Trophoblast cell (in vitro differentiated cells and primary cell): ENCODE data around the gene NSD1.

ENCODE experiments used
- DNase-seq, 2 donors: peaks; one replicate each; pipeline ENCODE4 v3.0.0-alpha.2; 2016
- H2AFZ ChIP-seq: 2 replicates; pipeline ENCODE4 v1.6.1; 2013; ENCODE audit warnings: low read length, moderate library complexity, mild to moderate bottlenecking; ENCODE audit not compliant: insufficient read depth, poor library complexity
- H2AK5ac ChIP-seq: 2 replicates; pipeline ENCODE4 v1.6.1; 2013; ENCODE audit warnings: mild to moderate bottlenecking, low read length
- H2BK120ac ChIP-seq: 2 replicates; pipeline ENCODE4 v1.6.1; 2013; ENCODE audit warnings: low read length, mild to moderate bottlenecking, moderate library complexity; ENCODE audit not compliant: insufficient read depth, poor library complexity
- H2BK12ac ChIP-seq: 2 replicates; pipeline ENCODE4 v1.6.1; 2013; ENCODE audit warnings: mild to moderate bottlenecking, low read length, moderate library complexity
- H2BK5ac ChIP-seq: 2 replicates; pipeline ENCODE4 v1.6.1; 2013; ENCODE audit warnings: low read length, low read depth, moderate library complexity, mild to moderate bottlenecking; ENCODE audit not compliant: poor library complexity
- H3K14ac ChIP-seq: 2 replicates; pipeline ENCODE4 v1.6.1; 2013; ENCODE audit warnings: mild to moderate bottlenecking, low read length
- H3K18ac ChIP-seq: 2 replicates; pipeline ENCODE4 v1.6.1; 2013; ENCODE audit warnings: mild to moderate bottlenecking, low read length
- H3K23ac ChIP-seq: 2 replicates; pipeline ENCODE4 v1.6.1; 2013; ENCODE audit warnings: low read length
- H3K27ac ChIP-seq: 2 replicates; pipeline ENCODE4 v1.5.1; 2013; ENCODE audit warnings: low read depth, mild to moderate bottlenecking, inconsistent platforms, low read length, moderate library complexity
- H3K27me3 ChIP-seq: 2 replicates; pipeline ENCODE4 v1.6.1; 2013; ENCODE audit warnings: inconsistent platforms, mild to moderate bottlenecking, low read length, moderate library complexity; ENCODE audit not compliant: insufficient read depth
- H3K36me3 ChIP-seq, 2 experiments: 1 replicate in 1 of 2; 2 replicates in 1 of 2; pipeline ENCODE4 v1.6.1; 2013; ENCODE audit warnings: low read length in 2 of 2, mild to moderate bottlenecking in 2 of 2, moderate library complexity in 1 of 2; ENCODE audit not compliant: insufficient read depth in 2 of 2, control insufficient read depth in 1 of 2
- H3K4ac ChIP-seq: 2 replicates; pipeline ENCODE4 v1.6.1; 2013; ENCODE audit warnings: low read depth, mild to moderate bottlenecking, low read length, moderate library complexity
- H3K4me1 ChIP-seq, 2 experiments: 1 replicate in 1 of 2; 2 replicates in 1 of 2; pipeline ENCODE4 v1.6.1; 2013; ENCODE audit warnings: low read length in 2 of 2, mild to moderate bottlenecking in 2 of 2, moderate library complexity in 1 of 2; ENCODE audit not compliant: insufficient read depth in 2 of 2, control insufficient read depth in 1 of 2
- H3K4me2 ChIP-seq: 2 replicates; pipeline ENCODE4 v1.6.1; 2013; ENCODE audit warnings: inconsistent platforms, mild to moderate bottlenecking, low read length, moderate library complexity
- H3K4me3 ChIP-seq: 2 replicates; pipeline ENCODE4 v1.5.1; 2013; ENCODE audit warnings: mild to moderate bottlenecking, low read depth, low read length, inconsistent platforms
- H3K79me1 ChIP-seq: one replicate; pipeline ENCODE4 v1.6.1; 2013; ENCODE audit warnings: low read length
- H3K79me2 ChIP-seq: 2 replicates; pipeline ENCODE4 v1.6.1; 2013; ENCODE audit warnings: low read length, mild to moderate bottlenecking; ENCODE audit not compliant: control insufficient read depth, insufficient read depth, poor library complexity
- H3K9ac ChIP-seq: 2 replicates; pipeline ENCODE4 v1.6.1; 2013; ENCODE audit warnings: mild to moderate bottlenecking, low read length
- H3K9me3 ChIP-seq: 2 replicates; pipeline ENCODE4 v1.6.1; 2013; ENCODE audit warnings: low read depth, mild to moderate bottlenecking, control low read depth, inconsistent platforms, low read length; ENCODE audit not compliant: insufficient read depth
- H4K12ac ChIP-seq: 2 replicates; pipeline ENCODE4 v1.6.1; 2013; ENCODE audit warnings: low read depth, mild to moderate bottlenecking, low read length, moderate library complexity
- H4K8ac ChIP-seq: 2 replicates; pipeline ENCODE4 v1.6.1; 2013; ENCODE audit warnings: low read depth, mild to moderate bottlenecking, low read length, moderate library complexity
- H4K91ac ChIP-seq: one replicate; pipeline ENCODE4 v1.6.1; 2013; ENCODE audit warnings: low read depth, mild to moderate bottlenecking, low read length, moderate library complexity
- WGBS: extraction: QIAGEN DNeasy Blood & Tissue Kit; methylation state at CpG from one replicate; pipeline ENCODE4 v1.1.7; 2013; ENCODE audit warnings: missing lambda C conversion rate; ENCODE audit not compliant: insufficient read length, insufficient coverage; ENCODE audit errors: extremely low coverage; 5-methylcytosine and 5-hydroxymethylcytosine counted together

Gene NSD1

DNA sequence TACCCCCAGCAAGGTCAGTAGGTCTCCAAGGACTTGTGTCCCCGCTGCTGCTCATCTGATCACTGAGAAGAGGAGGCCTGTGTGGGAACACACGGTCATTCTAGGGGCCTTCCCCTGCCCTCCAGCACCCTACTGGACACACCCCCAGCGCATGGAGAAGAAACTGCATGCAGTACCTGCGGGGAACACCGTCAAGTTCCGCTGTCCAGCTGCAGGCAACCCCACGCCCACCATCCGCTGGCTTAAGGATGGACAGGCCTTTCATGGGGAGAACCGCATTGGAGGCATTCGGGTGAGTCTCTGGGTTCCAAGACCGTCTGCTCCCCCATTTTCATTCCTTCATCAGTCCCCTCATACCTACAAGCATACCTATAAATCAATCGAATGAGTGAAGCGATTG, 42.8 kb upstream of the NSD1 start:
- no CpG with 5 or more reads among the region's 13 CpGs for WGBS
- no peak overlapping the region for H3K14ac ChIP-seq

DNA sequence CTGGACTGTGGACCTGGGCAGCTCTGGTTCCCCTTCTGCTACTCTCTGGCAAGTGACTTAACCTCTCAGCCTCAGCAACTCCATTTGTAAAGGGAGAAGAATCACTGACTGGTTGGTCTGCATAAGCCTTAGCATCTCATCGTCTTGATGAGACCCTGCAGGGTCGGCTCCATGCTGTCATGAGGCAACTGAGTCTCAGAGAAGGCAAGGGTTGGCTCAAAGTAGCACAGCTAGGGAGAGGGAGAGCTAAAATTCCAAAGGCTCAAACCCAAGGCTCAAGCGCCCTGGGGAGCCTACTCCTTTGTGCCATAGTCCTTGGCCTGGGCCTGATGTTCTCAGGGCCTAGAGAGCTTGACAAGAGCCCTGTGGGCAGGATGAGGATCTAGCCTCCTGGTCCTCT, 42.3 kb upstream of the NSD1 start:
- H3K9ac ChIP-seq: no peak overlapping the region
- no peak overlapping the region for H3K4ac ChIP-seq
- no peak overlapping the region for H4K8ac ChIP-seq
- DNase-seq: no peak
- H3K9me3 ChIP-seq: peaks cover 2% of the 10 kb centered on the region
- no peak overlapping the region for H3K14ac ChIP-seq
- H3K79me2 ChIP-seq: peaks cover 2% of the 10 kb centered on the region
- no peaks in the 10 kb centered on the region for H3K36me3 ChIP-seq
- H2AK5ac ChIP-seq: no peak overlapping the region
- no peak overlapping the region for H3K4me3 ChIP-seq
- no peak overlapping the region for H4K12ac ChIP-seq
- WGBS: no CpG with 5 or more reads among the region's 3 CpGs
- H3K18ac ChIP-seq: no peak overlapping the region
- H3K27me3 ChIP-seq: no peaks in the 10 kb centered on the region
- no peak overlapping the region for H2BK120ac ChIP-seq
- H2AFZ ChIP-seq: no peak overlapping the region
- H2BK5ac ChIP-seq: no peak overlapping the region
- H4K91ac ChIP-seq: no peak overlapping the region
- H3K27ac ChIP-seq: no peak overlapping the region
- peaks cover 10 to 14% of the 10 kb centered on the region in 2 experiments for H3K4me1 ChIP-seq
- peaks cover 6% of the 10 kb centered on the region for H3K79me1 ChIP-seq
- no peak overlapping the region for H3K23ac ChIP-seq
- H2BK12ac ChIP-seq: no peak overlapping the region
- H3K4me2 ChIP-seq: no peak overlapping the region

More for the DNA sequence above, 42.8 kb upstream of the NSD1 start:
- H3K27ac ChIP-seq: no peak overlapping the region
- H2BK5ac ChIP-seq: no peak overlapping the region
- no peak overlapping the region for H4K12ac ChIP-seq
- H4K91ac ChIP-seq: no peak overlapping the region
- H3K27me3 ChIP-seq: no peaks in the 10 kb centered on the region
- H4K8ac ChIP-seq: no peak overlapping the region
- peaks cover 10 to 14% of the 10 kb centered on the region in 2 experiments for H3K4me1 ChIP-seq
- no peak overlapping the region for H3K4me3 ChIP-seq
- peaks cover 6% of the 10 kb centered on the region for H3K79me1 ChIP-seq
- no peak overlapping the region for H3K18ac ChIP-seq
- H3K9ac ChIP-seq: no peak overlapping the region
- no peak overlapping the region for H2AK5ac ChIP-seq
- DNase-seq: no peak
- no peak overlapping the region for H3K23ac ChIP-seq
- H3K4ac ChIP-seq: no peak overlapping the region
- no peak overlapping the region for H2BK120ac ChIP-seq
- H3K9me3 ChIP-seq: peaks cover 2% of the 10 kb centered on the region
- H2AFZ ChIP-seq: no peak overlapping the region
- H3K4me2 ChIP-seq: no peak overlapping the region
- no peaks in the 10 kb centered on the region for H3K36me3 ChIP-seq
- no peak overlapping the region for H2BK12ac ChIP-seq
- H3K79me2 ChIP-seq: peaks cover 2% of the 10 kb centered on the region

DNA sequence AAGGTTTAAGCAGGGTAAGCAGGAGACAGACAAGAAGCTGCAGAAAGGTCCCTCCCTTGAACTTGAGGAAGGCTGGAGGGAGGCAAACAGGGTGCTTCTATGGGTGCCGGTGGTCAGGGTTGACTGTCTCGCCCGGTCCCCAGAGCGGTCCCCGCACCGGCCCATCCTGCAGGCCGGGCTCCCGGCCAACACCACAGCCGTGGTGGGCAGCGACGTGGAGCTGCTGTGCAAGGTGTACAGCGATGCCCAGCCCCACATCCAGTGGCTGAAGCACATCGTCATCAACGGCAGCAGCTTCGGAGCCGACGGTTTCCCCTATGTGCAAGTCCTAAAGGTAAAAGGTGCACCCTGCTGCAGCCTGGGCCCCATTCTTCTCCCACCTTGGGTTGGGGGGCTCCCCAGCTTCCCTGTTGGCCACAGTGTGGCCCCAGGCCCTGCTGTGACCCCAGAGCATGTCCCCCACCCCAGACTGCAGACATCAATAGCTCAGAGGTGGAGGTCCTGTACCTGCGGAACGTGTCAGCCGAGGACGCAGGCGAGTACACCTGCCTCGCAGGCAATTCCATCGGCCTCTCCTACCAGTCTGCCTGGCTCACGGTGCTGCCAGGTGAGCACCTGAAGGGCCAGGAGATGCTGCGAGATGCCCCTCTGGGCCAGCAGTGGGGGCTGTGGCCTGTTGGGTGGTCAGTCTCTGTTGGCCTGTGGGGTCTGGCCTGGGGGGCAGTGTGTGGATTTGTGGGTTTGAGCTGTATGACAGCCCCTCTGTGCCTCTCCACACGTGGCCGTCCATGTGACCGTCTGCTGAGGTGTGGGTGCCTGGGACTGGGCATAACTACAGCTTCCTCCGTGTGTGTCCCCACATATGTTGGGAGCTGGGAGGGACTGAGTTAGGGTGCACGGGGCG, 41.1 kb upstream of the NSD1 start:
- Histone ChIP-seq H2AK5ac (no peak overlapping the region), H2BK120ac (no peak overlapping the region), H3K14ac (no peak overlapping the region), H4K8ac (no peak overlapping the region), H3K27ac (no peak overlapping the region), H3K23ac (no peak overlapping the region), H2BK5ac (no peak overlapping the region), H3K9ac (no peak overlapping the region), H3K18ac (no peak overlapping the region), H2AFZ (no peak overlapping the region), H4K12ac (no peak overlapping the region), H3K27me3 (no peaks in the 10 kb centered on the region), H3K79me2 (no peaks in the 10 kb centered on the region), H3K9me3 (peaks cover 2% of the 10 kb centered on the region), H3K36me3 (no peaks in the 10 kb centered on the region), H3K4me3 (no peak overlapping the region), H4K91ac (no peak overlapping the region), H3K79me1 (no peaks in the 10 kb centered on the region), H3K4me2 (no peak overlapping the region), H2BK12ac (no peak overlapping the region), H3K4ac (no peak overlapping the region), H3K4me1 (peaks cover 3 to 8% of the 10 kb centered on the region in 2 experiments)
- WGBS: no CpG with 5 or more reads among the region's 32 CpGs
- no peak for DNase-seq

DNA sequence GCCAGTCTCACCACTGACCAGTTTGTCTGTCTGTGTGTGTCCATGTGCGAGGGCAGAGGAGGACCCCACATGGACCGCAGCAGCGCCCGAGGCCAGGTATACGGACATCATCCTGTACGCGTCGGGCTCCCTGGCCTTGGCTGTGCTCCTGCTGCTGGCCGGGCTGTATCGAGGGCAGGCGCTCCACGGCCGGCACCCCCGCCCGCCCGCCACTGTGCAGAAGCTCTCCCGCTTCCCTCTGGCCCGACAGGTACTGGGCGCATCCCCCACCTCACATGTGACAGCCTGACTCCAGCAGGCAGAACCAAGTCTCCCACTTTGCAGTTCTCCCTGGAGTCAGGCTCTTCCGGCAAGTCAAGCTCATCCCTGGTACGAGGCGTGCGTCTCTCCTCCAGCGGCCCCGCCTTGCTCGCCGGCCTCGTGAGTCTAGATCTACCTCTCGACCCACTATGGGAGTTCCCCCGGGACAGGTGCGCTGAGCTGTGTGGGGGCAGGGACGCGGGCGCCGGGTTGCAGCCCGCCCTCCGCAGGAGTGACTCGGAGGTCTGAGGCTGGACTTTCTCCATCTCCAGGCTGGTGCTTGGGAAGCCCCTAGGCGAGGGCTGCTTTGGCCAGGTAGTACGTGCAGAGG, 40.4 kb upstream of the NSD1 start:
- H3K36me3 ChIP-seq: no peaks in the 10 kb centered on the region
- no peak overlapping the region for H2AK5ac ChIP-seq
- H3K27ac ChIP-seq: no peak overlapping the region
- H2BK12ac ChIP-seq: no peak overlapping the region
- peaks cover 0 to 6% of the 10 kb centered on the region in 2 experiments for H3K4me1 ChIP-seq
- no peak overlapping the region for H3K4ac ChIP-seq
- WGBS: no CpG with 5 or more reads among the region's 40 CpGs
- no peak overlapping the region for H3K4me2 ChIP-seq
- no peaks in the 10 kb centered on the region for H3K79me2 ChIP-seq
- H3K18ac ChIP-seq: no peak overlapping the region
- H3K23ac ChIP-seq: no peak overlapping the region
- H3K4me3 ChIP-seq: no peak overlapping the region
- DNase-seq: no peak
- H3K14ac ChIP-seq: no peak overlapping the region
- no peaks in the 10 kb centered on the region for H3K27me3 ChIP-seq
- no peak overlapping the region for H2BK120ac ChIP-seq
- H4K12ac ChIP-seq: no peak overlapping the region
- peaks cover 2% of the 10 kb centered on the region for H3K9me3 ChIP-seq
- no peak overlapping the region for H4K8ac ChIP-seq
- no peak overlapping the region for H4K91ac ChIP-seq
- no peak overlapping the region for H2AFZ ChIP-seq
- H2BK5ac ChIP-seq: no peak overlapping the region
- H3K79me1 ChIP-seq: no peaks in the 10 kb centered on the region
- no peak overlapping the region for H3K9ac ChIP-seq
